Duodenal mucosa (tissue), 2 donors: ENCODE measurements around the gene DTNB.

Experiments
- H3K27ac ChIP-seq: one replicate; pipeline ENCODE4 v1.7.0; 2013; ENCODE audit warnings: low read depth, low read length
- H3K27me3 ChIP-seq, 2 donors: one replicate each; pipeline ENCODE4 v1.7.0; 2013; ENCODE audit warnings: low read length in 2 of 2, control low read depth in 1 of 2; ENCODE audit not compliant: insufficient read depth in 2 of 2, control insufficient read depth in 1 of 2
- H3K36me3 ChIP-seq, 2 donors: one replicate each; pipeline ENCODE4 v1.7.0; 2013; ENCODE audit warnings: low read length in 2 of 2, control low read depth in 1 of 2; ENCODE audit not compliant: insufficient read depth in 2 of 2, control insufficient read depth in 1 of 2
- H3K4me1 ChIP-seq, 2 donors: one replicate each; pipeline ENCODE4 v1.7.0; 2013; ENCODE audit warnings: low read length in 2 of 2, control low read depth in 1 of 2; ENCODE audit not compliant: insufficient read depth in 2 of 2, control insufficient read depth in 1 of 2
- H3K4me3 ChIP-seq, 2 donors: one replicate each; pipeline ENCODE4 v1.7.0; 2013; ENCODE audit warnings: low read length in 2 of 2, low read depth in 1 of 2
- H3K9ac ChIP-seq, 2 donors: one replicate each; pipeline ENCODE4 v1.7.0; 2013; ENCODE audit warnings: low read length in 2 of 2, low read depth in 1 of 2
- H3K9me3 ChIP-seq, 2 donors: one replicate each; pipeline ENCODE4 v1.7.0; 2013; ENCODE audit warnings: low read length in 2 of 2, control low read depth in 1 of 2; ENCODE audit not compliant: control insufficient read depth in 1 of 2

The DTNB gene

GRCh38 chr2:25337891-25338290 lies 335.5 kb downstream of the DTNB start:
- peaks cover 13 to 19% of the 10 kb centered on the region in 2 donors for H3K4me1 ChIP-seq
- H3K36me3 ChIP-seq = no peaks in the 10 kb centered on the region
- no peaks in the 10 kb centered on the region for H3K27me3 ChIP-seq
- no peak overlapping the region for H3K4me3 ChIP-seq
- H3K9me3 ChIP-seq = no peaks in the 10 kb centered on the region
- H3K9ac ChIP-seq = no peak overlapping the region
- H3K27ac ChIP-seq = no peak overlapping the region

GRCh38 chr2:25337276-25337675 lies 336.1 kb downstream of the DTNB start:
- Histone ChIP-seq H3K4me1 (peaks cover 10 to 19% of the 10 kb centered on the region in 2 donors), H3K9me3 (no peaks in the 10 kb centered on the region), H3K27me3 (no peaks in the 10 kb centered on the region), H3K9ac (no peak overlapping the region), H3K36me3 (no peaks in the 10 kb centered on the region), H3K4me3 (no peak overlapping the region), H3K27ac (no peak overlapping the region)

GRCh38 chr2:25336383-25336841 lies 337.0 kb downstream of the DTNB start:
- H3K36me3 ChIP-seq = no peaks in the 10 kb centered on the region
- H3K4me1 ChIP-seq = peaks cover 10 to 19% of the 10 kb centered on the region in 2 donors
- no peak overlapping the region for H3K9ac ChIP-seq
- H3K27me3 ChIP-seq = no peaks in the 10 kb centered on the region
- no peak overlapping the region for H3K27ac ChIP-seq
- no peak overlapping the region for H3K4me3 ChIP-seq
- no peaks in the 10 kb centered on the region for H3K9me3 ChIP-seq

- Histone ChIP-seq H3K36me3 (no peaks in the 10 kb centered on the region), H3K9me3 (no peaks in the 10 kb centered on the region), H3K4me1 (peaks cover 10 to 19% of the 10 kb centered on the region in 2 donors), H3K27me3 (no peaks in the 10 kb centered on the region), H3K27ac (no peak overlapping the region), H3K9ac (no peak overlapping the region), H3K4me3 (no peak overlapping the region)
Measured at GRCh38 chr2:25335971-25336370, 337.4 kb downstream of the DTNB start.

GRCh38 chr2:25335204-25335603 lies 338.2 kb downstream of the DTNB start:
- Histone ChIP-seq H3K27me3 (no peaks in the 10 kb centered on the region), H3K27ac (no peak overlapping the region), H3K9ac (no peak overlapping the region), H3K36me3 (no peaks in the 10 kb centered on the region), H3K4me1 (peaks cover 10 to 19% of the 10 kb centered on the region in 2 donors), H3K9me3 (no peaks in the 10 kb centered on the region), H3K4me3 (no peak overlapping the region)

GRCh38 chr2:25334482-25334881 lies 338.9 kb downstream of the DTNB start:
- H3K36me3 ChIP-seq = no peaks in the 10 kb centered on the region
- H3K27me3 ChIP-seq = no peaks in the 10 kb centered on the region
- H3K4me1 ChIP-seq = peaks cover 7 to 19% of the 10 kb centered on the region in 2 donors
- H3K9me3 ChIP-seq = no peaks in the 10 kb centered on the region
- H3K27ac ChIP-seq = no peak overlapping the region
- no peak overlapping the region for H3K9ac ChIP-seq
- no peak overlapping the region for H3K4me3 ChIP-seq

GRCh38 chr2:25333981-25334380 lies 339.4 kb downstream of the DTNB start:
- Histone ChIP-seq H3K36me3 (no peaks in the 10 kb centered on the region), H3K27me3 (no peaks in the 10 kb centered on the region), H3K9ac (no peak overlapping the region), H3K4me1 (peaks cover 2 to 16% of the 10 kb centered on the region in 2 donors), H3K9me3 (no peaks in the 10 kb centered on the region), H3K27ac (no peak overlapping the region), H3K4me3 (no peak overlapping the region)

- Histone ChIP-seq H3K36me3 (no peaks in the 10 kb centered on the region), H3K27ac (no peak overlapping the region), H3K9ac (no peak overlapping the region), H3K4me3 (no peak overlapping the region), H3K9me3 (no peaks in the 10 kb centered on the region), H3K4me1 (peaks cover 0 to 15% of the 10 kb centered on the region in 2 donors), H3K27me3 (no peaks in the 10 kb centered on the region)
Measured at GRCh38 chr2:25332571-25332970, 340.8 kb downstream of the DTNB start.

GRCh38 chr2:25331686-25332365 lies 341.6 kb downstream of the DTNB start:
- H3K27me3 ChIP-seq = no peaks in the 10 kb centered on the region
- no peak overlapping the region for H3K9ac ChIP-seq
- H3K9me3 ChIP-seq = peaks cover 3 to 6% of the 10 kb centered on the region in 2 donors
- H3K4me3 ChIP-seq = no peak overlapping the region
- peaks cover 0 to 15% of the 10 kb centered on the region in 2 donors for H3K4me1 ChIP-seq
- peaks cover 0 to 3% of the 10 kb centered on the region in 2 donors for H3K36me3 ChIP-seq
- H3K27ac ChIP-seq = no peak overlapping the region

GRCh38 chr2:25330937-25331336 lies 342.4 kb downstream of the DTNB start:
- H3K4me1 ChIP-seq = peaks cover 0 to 11% of the 10 kb centered on the region in 2 donors
- no peaks in the 10 kb centered on the region for H3K27me3 ChIP-seq
- H3K36me3 ChIP-seq = peaks cover 3 to 4% of the 10 kb centered on the region in 2 donors
- no peak overlapping the region for H3K9ac ChIP-seq
- peaks cover 10 to 14% of the 10 kb centered on the region in 2 donors for H3K9me3 ChIP-seq
- H3K4me3 ChIP-seq = no peak overlapping the region
- H3K27ac ChIP-seq = no peak overlapping the region
